Measurements from ENCODE around the gene LMOD1.

Gene LMOD1

DNA sequence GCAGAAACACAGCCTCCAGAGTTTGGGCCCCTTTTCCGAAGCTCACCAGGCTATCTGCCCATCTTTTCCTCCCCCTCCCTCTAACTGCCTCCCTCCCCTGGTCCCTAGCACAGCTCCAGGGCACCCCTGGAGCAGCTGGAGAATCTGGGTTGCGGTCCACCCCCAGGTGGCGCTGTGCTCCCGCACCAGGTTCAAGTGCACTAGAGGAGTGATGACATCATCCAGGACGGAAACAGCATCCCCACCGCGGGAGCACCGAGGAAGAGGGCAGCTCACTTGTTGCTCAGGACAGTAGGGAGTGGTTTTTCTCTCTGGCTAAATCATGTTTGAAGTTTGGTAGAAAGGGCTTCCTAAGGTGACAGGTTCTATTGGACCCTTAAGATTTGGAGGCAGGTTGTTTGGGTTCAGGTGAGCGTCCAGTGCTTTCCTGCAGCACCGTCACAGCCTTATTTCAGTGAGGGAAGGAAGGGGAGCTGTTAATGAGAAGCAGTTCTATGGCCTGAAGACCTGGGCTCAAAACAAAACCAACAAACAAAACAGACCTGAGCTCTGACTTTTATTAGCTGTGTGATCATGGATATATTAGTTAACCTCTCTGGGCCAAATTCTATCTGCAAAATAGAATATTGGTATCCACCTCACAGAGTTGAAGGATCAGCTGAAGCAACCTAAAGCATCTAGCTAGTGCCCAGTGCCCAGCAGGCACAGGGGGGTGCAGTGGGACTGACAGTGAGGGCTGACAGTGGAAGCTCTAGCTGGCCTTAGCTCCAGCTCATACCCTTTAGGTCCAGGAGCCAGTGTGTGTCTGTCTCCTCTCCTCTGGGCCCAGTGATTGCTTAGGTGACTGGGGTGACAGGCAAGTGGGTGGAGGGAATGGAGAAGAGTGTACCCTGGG is 50.2 kb downstream of the LMOD1 start:
- peak; percentile 87 for DNase-seq
- Mint-ChIP-seq H3K9me3 (no peaks in the 10 kb centered on the region), H3K4me3 (peak overlapping the region; percentile 52), H3K27ac (peak overlapping the region; percentile 47), H3K27me3 (peaks cover 30% of the 10 kb centered on the region), H3K36me3 (ENCODE audit: low read depth) (no peaks in the 10 kb centered on the region), H3K4me1 (ENCODE audit: low read depth) (peaks cover 8% of the 10 kb centered on the region)

GRCh38 chr1:201895120-201895665 is 51.2 kb downstream of the LMOD1 start:
- peaks cover 37% of the 10 kb centered on the region for H3K27me3 Mint-ChIP-seq
- no peak overlapping the region for H3K4me3 Mint-ChIP-seq
- H3K27ac Mint-ChIP-seq: no peak overlapping the region
- no peak for DNase-seq
- H3K36me3 Mint-ChIP-seq (ENCODE audit: low read depth): no peaks in the 10 kb centered on the region
- no peaks in the 10 kb centered on the region for H3K9me3 Mint-ChIP-seq
- peaks cover 8% of the 10 kb centered on the region for H3K4me1 Mint-ChIP-seq (ENCODE audit: low read depth)

DNA sequence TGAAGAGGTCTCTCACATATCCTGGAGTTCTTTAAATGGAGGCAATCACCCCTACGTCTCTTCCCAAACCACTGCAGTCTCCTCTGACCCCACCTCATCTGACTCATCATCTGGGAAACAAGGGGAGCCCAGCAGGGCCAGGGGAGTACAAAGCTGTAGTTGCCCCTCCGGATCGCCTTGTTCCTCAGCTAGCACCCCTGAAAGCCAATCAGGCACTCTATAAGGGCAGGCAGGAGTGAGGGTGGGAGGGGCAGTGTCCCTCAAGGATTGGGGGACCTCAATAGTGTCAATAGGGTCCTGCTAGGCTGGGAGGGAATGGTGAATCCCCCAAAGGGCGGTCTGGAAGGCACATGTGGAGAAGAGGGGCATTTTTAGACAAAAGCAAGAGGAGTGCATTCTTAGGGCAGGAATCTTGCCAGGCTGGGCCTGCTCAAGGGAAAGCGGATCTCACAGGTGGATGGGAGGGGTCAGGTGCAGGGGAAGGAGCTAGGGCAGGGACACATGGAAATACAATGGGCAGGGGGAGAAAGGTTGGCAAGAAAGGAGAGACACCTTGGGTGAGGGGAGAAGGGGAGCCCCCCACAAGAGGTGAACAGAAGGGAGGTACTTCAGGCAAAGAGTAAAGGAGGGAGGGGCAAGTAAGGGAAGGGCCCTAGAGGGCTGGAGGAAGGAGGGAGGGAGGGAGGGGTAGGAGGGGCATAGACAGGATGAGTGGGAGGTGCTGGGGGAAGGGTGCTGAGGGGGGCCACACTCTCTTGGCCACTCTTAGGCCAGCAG is 51.8 kb downstream of the LMOD1 start:
- Mint-ChIP-seq H3K9me3 (no peaks in the 10 kb centered on the region), H3K27me3 (peaks cover 42% of the 10 kb centered on the region), H3K27ac (no peak overlapping the region), H3K4me1 (ENCODE audit: low read depth) (peaks cover 9% of the 10 kb centered on the region), H3K36me3 (ENCODE audit: low read depth) (no peaks in the 10 kb centered on the region), H3K4me3 (no peak overlapping the region)
- DNase-seq: no peak

- DNase-seq: no peak
- Mint-ChIP-seq H3K27ac (no peak overlapping the region), H3K9me3 (no peaks in the 10 kb centered on the region), H3K4me1 (ENCODE audit: low read depth) (peaks cover 11% of the 10 kb centered on the region), H3K4me3 (no peak overlapping the region), H3K27me3 (peaks cover 45% of the 10 kb centered on the region), H3K36me3 (ENCODE audit: low read depth) (no peaks in the 10 kb centered on the region)
Measured at GRCh38 chr1:201893431-201893830, 52.9 kb downstream of the LMOD1 start.

DNA sequence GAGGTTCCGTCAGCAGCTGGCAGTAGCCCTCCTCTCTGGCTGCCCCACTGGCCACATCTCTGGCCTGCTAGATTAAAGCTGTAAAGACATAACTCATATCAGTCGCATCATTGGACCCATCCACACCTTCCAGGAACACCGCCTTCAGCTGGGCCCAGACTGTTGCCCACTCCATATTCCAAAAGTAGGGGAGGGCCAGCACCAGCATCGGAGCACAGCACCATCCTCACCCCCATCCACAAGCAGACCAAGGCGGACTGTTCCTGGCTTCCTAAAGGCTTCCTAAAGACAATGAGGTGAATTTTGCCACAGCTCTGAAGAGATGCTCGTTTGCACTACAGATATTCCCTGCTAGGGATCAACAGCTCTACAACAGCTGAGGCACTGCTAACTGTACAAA is 54.1 kb downstream of the LMOD1 start:
- no peak for DNase-seq
- Mint-ChIP-seq H3K27ac (no peak overlapping the region), H3K4me3 (no peak overlapping the region), H3K27me3 (peaks cover 56% of the 10 kb centered on the region), H3K36me3 (ENCODE audit: low read depth) (no peaks in the 10 kb centered on the region), H3K4me1 (ENCODE audit: low read depth) (peaks cover 11% of the 10 kb centered on the region), H3K9me3 (no peaks in the 10 kb centered on the region)

GRCh38 chr1:201891451-201892045 is 54.8 kb downstream of the LMOD1 start:
- H3K9me3 Mint-ChIP-seq: no peaks in the 10 kb centered on the region
- no peaks in the 10 kb centered on the region for H3K36me3 Mint-ChIP-seq (ENCODE audit: low read depth)
- H3K4me3 Mint-ChIP-seq: no peak overlapping the region
- no peak overlapping the region for H3K27ac Mint-ChIP-seq
- DNase-seq: no peak
- peaks cover 10% of the 10 kb centered on the region for H3K4me1 Mint-ChIP-seq (ENCODE audit: low read depth)
- peaks cover 63% of the 10 kb centered on the region for H3K27me3 Mint-ChIP-seq

DNA sequence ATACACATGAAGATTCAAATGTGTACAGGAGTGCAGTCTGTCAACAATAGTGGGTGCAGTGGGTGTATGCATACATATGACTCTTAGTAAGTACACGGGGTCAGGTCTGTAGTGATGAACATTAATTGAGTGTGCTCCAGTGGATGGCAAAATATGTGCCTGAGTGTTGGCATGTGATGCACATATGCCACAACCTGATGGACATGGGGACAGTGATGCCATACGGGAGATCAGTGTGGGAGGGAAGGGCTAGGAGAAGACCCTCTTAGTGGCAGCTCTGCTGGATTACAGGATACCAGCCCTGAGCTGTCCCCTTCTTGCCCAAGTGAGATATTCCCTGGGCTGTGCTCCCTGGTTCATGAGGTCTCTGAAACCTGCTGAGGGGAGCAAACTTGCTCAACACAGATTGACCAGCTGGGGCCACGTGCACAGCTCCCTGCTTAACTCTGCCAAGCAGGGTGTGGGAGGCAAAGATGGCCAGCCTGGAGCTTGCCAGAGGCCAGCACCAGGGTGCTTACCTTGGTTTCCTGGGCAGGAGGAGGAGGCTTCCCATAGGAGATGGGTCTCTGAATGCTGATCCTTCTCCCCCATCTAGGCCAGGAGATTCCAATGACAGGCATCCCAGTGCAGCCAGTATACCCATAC is 55.4 kb downstream of the LMOD1 start:
- no peak for DNase-seq
- Mint-ChIP-seq H3K36me3 (ENCODE audit: low read depth) (no peaks in the 10 kb centered on the region), H3K27ac (no peak overlapping the region), H3K4me1 (ENCODE audit: low read depth) (peaks cover 4% of the 10 kb centered on the region), H3K4me3 (no peak overlapping the region), H3K9me3 (no peaks in the 10 kb centered on the region), H3K27me3 (peaks cover 64% of the 10 kb centered on the region)

DNA sequence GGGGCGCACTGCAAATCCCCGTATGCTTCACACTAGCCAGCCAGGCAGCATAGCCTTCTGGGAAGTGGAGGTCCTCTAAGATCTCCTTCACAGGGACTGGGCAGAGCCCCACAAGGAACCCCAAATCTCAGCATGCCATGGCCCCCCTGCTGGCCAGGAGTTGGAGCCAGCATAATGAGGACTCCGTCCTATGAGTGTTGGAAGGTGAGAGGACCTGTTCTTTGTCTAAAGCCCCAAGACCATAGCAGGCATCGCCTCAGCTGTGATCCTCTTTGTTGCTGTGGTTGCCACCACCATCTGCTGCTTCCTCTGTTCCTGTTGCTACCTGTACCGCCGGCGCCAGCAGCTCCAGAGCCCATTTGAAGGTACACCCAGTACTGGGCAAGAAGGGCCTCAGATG is 56.1 kb downstream of the LMOD1 start:
- Mint-ChIP-seq H3K9me3 (no peaks in the 10 kb centered on the region), H3K27me3 (peaks cover 64% of the 10 kb centered on the region), H3K4me1 (ENCODE audit: low read depth) (peaks cover 3% of the 10 kb centered on the region), H3K4me3 (no peak overlapping the region), H3K36me3 (ENCODE audit: low read depth) (no peaks in the 10 kb centered on the region), H3K27ac (no peak overlapping the region)
- DNase-seq: no peak

GRCh38 chr1:201889090-201889968 is 57.0 kb downstream of the LMOD1 start:
- no peaks in the 10 kb centered on the region for H3K36me3 Mint-ChIP-seq (ENCODE audit: low read depth)
- peaks cover 60% of the 10 kb centered on the region for H3K27me3 Mint-ChIP-seq
- no peak for DNase-seq
- no peaks in the 10 kb centered on the region for H3K9me3 Mint-ChIP-seq
- H3K4me1 Mint-ChIP-seq (ENCODE audit: low read depth): peaks cover 3% of the 10 kb centered on the region
- peak overlapping the region; percentile 55 for H3K4me3 Mint-ChIP-seq
- H3K27ac Mint-ChIP-seq: no peak overlapping the region

DNA sequence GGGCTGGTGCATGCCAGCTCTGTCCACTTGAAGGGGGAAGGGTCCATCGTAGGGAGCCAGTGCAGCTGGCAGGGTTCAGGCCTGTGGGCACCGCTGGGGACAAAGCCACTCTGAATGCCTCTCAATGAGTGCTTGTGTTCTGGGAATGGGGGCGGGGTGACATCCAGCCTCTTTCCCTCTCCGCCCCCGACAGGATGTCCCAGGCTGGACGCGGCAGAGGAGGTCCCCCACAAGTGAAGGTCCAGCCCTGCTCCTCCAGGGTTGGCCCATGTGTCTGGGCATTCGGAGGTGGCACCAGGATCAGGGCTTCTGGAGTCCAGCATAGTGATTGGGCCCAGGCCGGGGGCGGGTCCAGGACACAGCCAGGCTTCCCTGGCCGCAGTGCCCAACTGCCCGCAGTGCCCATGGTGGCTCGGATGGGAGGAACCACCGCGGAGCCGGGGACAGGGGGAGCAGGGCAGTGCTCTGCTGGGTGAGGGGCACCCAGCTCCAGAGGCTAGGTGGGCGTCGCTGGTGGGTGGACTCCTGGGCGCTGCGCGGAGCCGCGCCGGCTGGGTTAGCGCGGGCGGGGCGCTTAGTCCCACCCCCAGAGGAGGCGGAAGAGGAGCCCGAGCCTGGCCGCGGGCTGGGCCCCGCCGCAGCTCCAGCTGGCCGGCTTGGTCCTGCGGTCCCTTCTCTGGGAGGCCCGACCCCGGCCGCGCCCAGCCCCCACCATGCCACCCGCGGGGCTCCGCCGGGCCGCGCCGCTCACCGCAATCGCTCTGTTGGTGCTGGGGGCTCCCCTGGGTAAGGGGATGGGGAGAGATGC is 57.9 kb downstream of the LMOD1 start, which contains the start of gene SHISA4:
TSS of gene SHISA4 (plus strand) at position 617 of the 808 bp plus-strand sequence. CDS start at position 714, 97 bp downstream.
- Mint-ChIP-seq H3K4me3 (peak within 1 kb of the TSS; percentile 55), H3K27ac (peak within 1 kb of the TSS; percentile 29), H3K36me3 (ENCODE audit: low read depth) (no peaks in the 10 kb centered on the region), H3K4me1 (ENCODE audit: low read depth) (peaks cover 7% of the 10 kb centered on the region), H3K27me3 (peaks cover 51% of the 10 kb centered on the region), H3K9me3 (no peaks in the 10 kb centered on the region)
- peak; percentile 38 for DNase-seq

DNA sequence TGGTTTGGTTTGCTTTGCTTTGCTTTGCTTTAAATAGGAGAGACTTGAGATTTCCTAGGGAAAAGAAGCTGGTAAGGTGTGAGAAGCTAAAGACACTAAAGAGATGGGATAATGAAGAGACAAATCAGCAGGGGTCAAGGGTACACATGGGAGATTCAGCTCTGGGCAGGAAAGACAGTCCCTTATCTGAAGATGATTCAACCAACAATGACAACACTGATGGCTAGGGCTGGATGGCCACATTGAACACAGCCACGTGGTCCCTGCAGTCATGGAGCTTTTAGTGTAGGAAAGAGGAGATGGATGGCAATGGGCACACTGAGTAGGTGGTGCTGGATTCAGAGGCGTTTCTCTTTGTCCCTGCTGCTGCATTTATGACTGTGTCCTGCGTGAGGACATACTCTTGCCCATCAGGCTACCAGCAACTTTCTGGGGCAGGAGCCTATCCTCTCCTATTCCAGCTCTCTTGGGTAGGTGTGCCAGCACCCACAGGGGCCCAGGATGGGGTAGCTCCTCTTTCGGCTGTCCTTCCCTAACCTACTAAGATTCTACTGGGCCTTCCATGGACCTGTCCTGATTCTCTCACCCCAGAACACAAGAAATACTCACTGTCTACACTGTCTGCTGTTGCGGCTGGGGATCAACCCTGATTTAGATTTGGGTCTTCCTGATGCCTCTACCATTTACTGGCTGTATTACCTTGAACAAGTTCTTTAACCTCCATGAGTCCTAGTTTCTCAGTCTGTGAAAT is 59.1 kb downstream of the LMOD1 start:
- DNase-seq: no peak
- Mint-ChIP-seq H3K27me3 (peaks cover 45% of the 10 kb centered on the region), H3K4me3 (no peak overlapping the region), H3K27ac (peak overlapping the region; percentile 15), H3K36me3 (ENCODE audit: low read depth) (no peaks in the 10 kb centered on the region), H3K4me1 (ENCODE audit: low read depth) (peaks cover 17% of the 10 kb centered on the region), H3K9me3 (no peaks in the 10 kb centered on the region)

DNA sequence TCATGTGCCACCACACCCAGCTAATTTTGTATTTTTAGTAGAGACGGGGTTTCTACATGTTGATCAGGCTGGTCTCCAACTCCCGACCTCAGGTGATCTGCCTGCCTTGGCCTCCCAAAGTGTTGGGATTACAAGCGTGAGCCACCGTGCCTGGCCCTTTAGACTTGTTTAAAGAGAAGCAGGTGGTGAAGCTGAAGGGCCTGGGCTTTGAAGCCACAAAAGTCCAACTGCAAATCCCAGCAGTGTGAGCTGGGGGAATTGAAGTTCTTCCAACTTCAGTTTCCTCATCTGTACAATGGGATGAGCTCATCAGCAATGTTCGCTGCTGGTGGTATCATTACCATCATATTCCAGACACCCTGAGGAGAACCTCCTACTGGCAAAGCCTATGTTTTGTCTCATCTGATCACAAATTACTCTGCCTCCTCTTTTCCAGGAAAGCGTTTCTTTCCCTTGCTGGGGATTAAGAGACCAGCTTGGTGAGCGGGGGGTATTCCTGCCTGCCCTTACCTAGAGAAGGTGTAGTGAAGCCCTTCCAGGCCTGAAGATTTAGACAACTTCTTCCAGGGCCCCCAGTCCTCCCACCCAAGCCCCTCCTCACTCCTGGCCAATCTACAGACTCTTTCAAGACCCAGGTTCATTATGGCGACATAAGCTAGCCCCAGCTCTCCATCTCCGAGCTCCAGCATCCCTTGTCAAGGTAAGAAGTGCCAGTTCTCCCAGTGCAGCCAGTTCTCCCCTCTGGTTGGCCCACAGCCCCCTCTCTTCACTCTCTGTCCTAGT is 60.1 kb downstream of the LMOD1 start:
- no peaks in the 10 kb centered on the region for H3K36me3 Mint-ChIP-seq (ENCODE audit: low read depth)
- H3K4me3 Mint-ChIP-seq: no peak overlapping the region
- no peak overlapping the region for H3K27ac Mint-ChIP-seq
- H3K9me3 Mint-ChIP-seq: no peaks in the 10 kb centered on the region
- DNase-seq: no peak
- H3K4me1 Mint-ChIP-seq (ENCODE audit: low read depth): peaks cover 17% of the 10 kb centered on the region
- peaks cover 36% of the 10 kb centered on the region for H3K27me3 Mint-ChIP-seq

Measured in activated T-cell treated with anti-CD3 and anti-CD28 coated beads, Interleukin-2, amount 50 U/mL, for 24 hours (primary cell).